Measurements from ENCODE around the gene ZSCAN21.

- TF ChIP-seq TAF1 (IDR thresholded peaks at IDR 0.05; ENCODE audit: borderline replicate concordance, insufficient read depth, low read length): no peak
- TF ChIP-seq POLR2AphosphoS5 (IDR thresholded peaks at IDR 0.05; ENCODE audit: low read depth, low read length): no peak
- 0 out of 2 replicates have a peak, but pooled peaks have one; percentile 46 for TF ChIP-seq SIN3A (IDR thresholded peaks at IDR 0.05; ENCODE audit: borderline replicate concordance, insufficient read depth, low read length)
- 0 out of 4 replicates have a peak, but pooled peaks of 1 of the 2 experiments have one; percentile 3 for TF ChIP-seq REST (IDR thresholded peaks at IDR 0.05; ENCODE audit: insufficient read depth in 1 of 2, low read depth in 2 of 2, low read length in 2 of 2)
- no peak for TF ChIP-seq FOXP2 (optimal IDR thresholded peaks at IDR 0.05; ENCODE audit: borderline replicate concordance, extremely low read depth, extremely low read length, insufficient read depth)
Observed at GRCh38 chr7:100101016-100101862, 51.7 kb downstream of the ZSCAN21 start, which contains the start of the genes AP4M1 and MCM7.

Measured in PFSK-1 (cell line).